Measurements from ENCODE around the gene FBXL7.

The FBXL7 gene

GRCh38 chr5:15609076-15609725, 109.2 kb downstream of the FBXL7 start:
- in situ Hi-C loops (cut with HindIII; ENCODE audit: low sequenced_read_pairs), result no loop called here

- in situ Hi-C loops (cut with HindIII; ENCODE audit: low sequenced_read_pairs), result no loop called here
Measured at GRCh38 chr5:15610216-15610615, 110.2 kb downstream of the FBXL7 start.

GRCh38 chr5:15611008-15611407, 111.0 kb downstream of the FBXL7 start:
- in situ Hi-C loops (cut with HindIII; ENCODE audit: low sequenced_read_pairs), result no loop called here

- in situ Hi-C loops (cut with HindIII; ENCODE audit: low sequenced_read_pairs), result no loop called here
Measured at GRCh38 chr5:15612915-15613635, 113.1 kb downstream of the FBXL7 start.

- in situ Hi-C loops (cut with HindIII; ENCODE audit: low sequenced_read_pairs), result no loop called here
Measured at GRCh38 chr5:15614679-15615078, 114.7 kb downstream of the FBXL7 start.

- in situ Hi-C loops (cut with HindIII; ENCODE audit: low sequenced_read_pairs), result no loop called here
Measured at GRCh38 chr5:15615859-15616258, 115.9 kb downstream of the FBXL7 start.

- in situ Hi-C loops (cut with HindIII; ENCODE audit: low sequenced_read_pairs), result no loop called here
Measured at GRCh38 chr5:15618938-15619337, 119.0 kb downstream of the FBXL7 start.

GRCh38 chr5:15620501-15620900, 120.5 kb downstream of the FBXL7 start:
- in situ Hi-C loops (cut with HindIII; ENCODE audit: low sequenced_read_pairs), result no loop called here

GRCh38 chr5:15621094-15621493, 121.1 kb downstream of the FBXL7 start:
- in situ Hi-C loops (cut with HindIII; ENCODE audit: low sequenced_read_pairs), result no loop called here

GRCh38 chr5:15623794-15624193, 123.8 kb downstream of the FBXL7 start:
- in situ Hi-C loops (cut with HindIII; ENCODE audit: low sequenced_read_pairs), result no loop called here

GRCh38 chr5:15627109-15627508, 127.1 kb downstream of the FBXL7 start:
- in situ Hi-C loops (cut with HindIII; ENCODE audit: low sequenced_read_pairs), result no loop called here

GRCh38 chr5:15627647-15628046, 127.7 kb downstream of the FBXL7 start:
- in situ Hi-C loops (cut with HindIII; ENCODE audit: low sequenced_read_pairs), result no loop called here

GRCh38 chr5:15630441-15630840, 130.5 kb downstream of the FBXL7 start:
- in situ Hi-C loops (cut with HindIII; ENCODE audit: low sequenced_read_pairs), result no loop called here

GRCh38 chr5:15634591-15635288, 134.8 kb downstream of the FBXL7 start:
- in situ Hi-C loops (cut with HindIII; ENCODE audit: low sequenced_read_pairs), result no loop called here

GRCh38 chr5:15635289-15635616, 135.3 kb downstream of the FBXL7 start:
- in situ Hi-C loops (cut with HindIII; ENCODE audit: low sequenced_read_pairs), result no loop called here

- in situ Hi-C loops (cut with HindIII; ENCODE audit: low sequenced_read_pairs), result no loop called here
Measured at GRCh38 chr5:15637345-15637744, 137.4 kb downstream of the FBXL7 start.

GRCh38 chr5:15637886-15638285, 137.9 kb downstream of the FBXL7 start:
- in situ Hi-C loops (cut with HindIII; ENCODE audit: low sequenced_read_pairs), result no loop called here

GRCh38 chr5:15638296-15638695, 138.3 kb downstream of the FBXL7 start:
- in situ Hi-C loops (cut with HindIII; ENCODE audit: low sequenced_read_pairs), result no loop called here

GRCh38 chr5:15639288-15639687, 139.3 kb downstream of the FBXL7 start:
- in situ Hi-C loops (cut with HindIII; ENCODE audit: low sequenced_read_pairs), result no loop called here

GRCh38 chr5:15640116-15640515, 140.1 kb downstream of the FBXL7 start:
- in situ Hi-C loops (cut with HindIII; ENCODE audit: low sequenced_read_pairs), result no loop called here

GRCh38 chr5:15643731-15644130, 143.8 kb downstream of the FBXL7 start:
- in situ Hi-C loops (cut with HindIII; ENCODE audit: low sequenced_read_pairs), result no loop called here

Data from DLD1 (cell line).